ENCODE results near the gene PCSK5.

PCSK5 gene

GRCh38 chr9:76032797-76033373 lies 142.4 kb downstream of the PCSK5 start:
- no peak for TF ChIP-seq CTCF (IDR thresholded peaks at IDR 0.05; ENCODE audit: control insufficient read depth, extremely low read depth, insufficient read depth)
- H3K4me3 ChIP-seq (ENCODE audit: low read depth, low read length): no peak overlapping the region
- DNase-seq (ENCODE audit: low read depth): no peak

- DNase-seq (ENCODE audit: low read depth): no peak
- TF ChIP-seq CTCF (IDR thresholded peaks at IDR 0.05; ENCODE audit: control insufficient read depth, extremely low read depth, insufficient read depth): no peak
- H3K4me3 ChIP-seq (ENCODE audit: low read depth, low read length): no peak overlapping the region
These were observed 143.6 kb downstream of the PCSK5 start for GRCh38 chr9:76034049-76034448.

GRCh38 chr9:76036762-76037161 lies 146.3 kb downstream of the PCSK5 start:
- TF ChIP-seq CTCF (IDR thresholded peaks at IDR 0.05; ENCODE audit: control insufficient read depth, extremely low read depth, insufficient read depth): no peak
- no peak for DNase-seq (ENCODE audit: low read depth)
- H3K4me3 ChIP-seq (ENCODE audit: low read depth, low read length): no peak overlapping the region

- TF ChIP-seq CTCF (IDR thresholded peaks at IDR 0.05; ENCODE audit: control insufficient read depth, extremely low read depth, insufficient read depth): no peak
- no peak for DNase-seq (ENCODE audit: low read depth)
- no peak overlapping the region for H3K4me3 ChIP-seq (ENCODE audit: low read depth, low read length)
These were observed 147.2 kb downstream of the PCSK5 start for GRCh38 chr9:76037587-76038225.

- no peak for DNase-seq (ENCODE audit: low read depth)
- H3K4me3 ChIP-seq (ENCODE audit: low read depth, low read length): no peak overlapping the region
- no peak for TF ChIP-seq CTCF (IDR thresholded peaks at IDR 0.05; ENCODE audit: control insufficient read depth, extremely low read depth, insufficient read depth)
These were observed 148.0 kb downstream of the PCSK5 start for GRCh38 chr9:76038431-76038830.

- DNase-seq (ENCODE audit: low read depth): no peak
- TF ChIP-seq CTCF (IDR thresholded peaks at IDR 0.05; ENCODE audit: control insufficient read depth, extremely low read depth, insufficient read depth): no peak
These were observed 153.9 kb downstream of the PCSK5 start for GRCh38 chr9:76044266-76044819.

More at GRCh38 chr9:76044266-76044819, 153.9 kb downstream of the PCSK5 start:
- H3K4me3 ChIP-seq (ENCODE audit: low read depth, low read length): no peak overlapping the region

All from LNCaP clone FGC (cell line).